Medulla oblongata (tissue), 1 donor: ENCODE measurements around the gene ARAP1.

Experiments
- DNase-seq: peaks from one replicate; pipeline ENCODE4 v3.0.0-alpha.2; 2015; ENCODE audit errors: extremely low spot score

ARAP1 gene

DNA sequence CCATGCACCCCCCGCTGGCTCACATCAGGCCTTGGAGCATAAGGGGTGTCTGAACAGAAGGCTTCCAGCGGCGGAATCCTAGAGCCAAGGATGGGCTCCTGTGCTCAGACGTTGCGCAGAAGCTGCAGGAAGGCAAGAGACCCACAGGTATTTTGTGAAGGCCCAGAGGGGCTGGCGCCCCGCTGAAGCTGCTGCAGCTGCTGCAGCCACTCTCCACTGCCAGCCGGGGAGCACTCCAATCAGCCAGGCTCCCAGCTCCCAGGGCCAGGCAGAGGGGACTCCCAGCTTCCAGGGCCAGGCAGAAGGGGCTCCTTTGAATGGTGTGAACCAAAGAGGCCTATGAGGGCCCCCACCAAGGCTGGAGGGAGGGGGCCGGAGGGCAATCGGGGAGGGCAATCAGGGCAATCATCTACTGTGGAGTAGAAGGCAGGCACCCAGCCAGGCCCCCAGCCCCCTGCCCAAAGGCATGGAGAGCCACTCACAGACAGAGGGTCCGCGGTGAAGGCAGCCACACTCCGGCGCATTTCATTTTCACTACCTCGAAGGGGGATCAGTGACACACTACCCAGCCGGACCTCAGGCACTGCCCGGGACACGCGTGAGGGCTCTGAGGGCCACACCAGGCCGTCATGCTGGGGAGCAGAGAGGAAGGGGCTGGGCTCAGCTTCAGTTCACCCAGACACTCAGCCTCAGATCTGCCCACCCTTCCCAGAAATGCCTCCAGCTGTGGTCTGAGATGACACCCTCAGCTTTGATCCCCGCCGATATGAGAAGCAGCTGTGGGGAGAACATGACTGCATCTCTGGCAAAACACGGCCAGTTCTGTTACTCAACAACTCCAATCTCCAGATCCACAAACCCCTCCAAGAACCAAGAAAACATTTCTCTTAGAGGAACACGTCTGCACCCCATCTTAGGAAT lies 66.4 kb downstream of the ARAP1 start:
- no peak for DNase-seq

DNA sequence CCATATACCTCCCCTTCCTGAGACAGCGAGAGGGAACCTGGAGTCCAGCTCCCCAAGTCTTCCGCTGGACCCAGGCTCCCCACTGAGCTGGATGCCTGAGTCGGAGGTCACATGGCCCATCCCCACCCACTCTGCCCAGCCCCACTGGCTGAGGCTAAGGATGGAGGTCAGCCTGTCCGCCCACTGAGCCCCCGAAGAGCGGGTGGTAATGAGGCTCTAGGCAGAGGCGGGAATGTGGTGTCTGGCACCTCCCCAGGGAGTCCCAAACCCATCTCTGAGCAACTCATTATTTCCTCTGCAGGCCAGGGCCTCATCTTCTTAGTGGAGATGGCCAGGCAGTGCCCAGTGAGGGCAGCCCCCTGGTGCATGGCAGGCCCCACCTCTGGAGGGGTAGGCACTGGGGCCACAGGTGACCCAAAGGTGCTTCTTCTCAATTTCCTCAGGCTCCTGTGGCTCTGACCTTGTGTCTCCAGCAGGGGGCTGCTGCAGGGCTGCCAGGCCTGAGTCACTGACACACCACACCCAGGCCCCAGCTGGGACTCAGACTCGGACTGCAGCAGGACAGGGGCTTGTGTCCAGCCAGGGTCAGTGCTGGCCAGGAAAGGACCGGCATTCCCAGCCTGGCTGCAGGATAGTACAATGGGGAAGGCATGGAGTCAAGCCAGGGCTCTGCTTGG lies 67.8 kb downstream of the ARAP1 start:
- DNase-seq = no peak

DNA sequence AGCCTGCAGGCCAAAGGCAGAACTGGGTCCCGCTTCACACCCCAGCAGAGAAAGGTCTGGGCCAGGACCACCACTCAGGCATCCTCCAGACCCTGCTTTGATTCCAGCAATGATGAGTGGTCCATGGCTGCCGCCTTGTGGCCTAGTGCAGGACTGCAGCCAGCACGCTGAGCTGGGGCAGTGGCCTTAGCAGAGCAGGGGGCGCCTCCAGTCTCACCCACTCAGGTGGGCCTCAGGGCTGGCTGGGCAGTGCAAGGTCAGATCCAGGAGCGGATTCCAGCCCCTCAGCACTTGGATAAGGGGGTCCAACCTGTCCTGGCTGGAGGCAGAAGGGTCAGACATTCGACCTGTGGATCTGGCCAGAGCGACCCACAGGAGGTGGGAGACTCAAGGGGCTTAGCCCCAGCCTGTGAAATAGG lies 68.4 kb downstream of the ARAP1 start:
- peak; percentile 64 for DNase-seq

DNA sequence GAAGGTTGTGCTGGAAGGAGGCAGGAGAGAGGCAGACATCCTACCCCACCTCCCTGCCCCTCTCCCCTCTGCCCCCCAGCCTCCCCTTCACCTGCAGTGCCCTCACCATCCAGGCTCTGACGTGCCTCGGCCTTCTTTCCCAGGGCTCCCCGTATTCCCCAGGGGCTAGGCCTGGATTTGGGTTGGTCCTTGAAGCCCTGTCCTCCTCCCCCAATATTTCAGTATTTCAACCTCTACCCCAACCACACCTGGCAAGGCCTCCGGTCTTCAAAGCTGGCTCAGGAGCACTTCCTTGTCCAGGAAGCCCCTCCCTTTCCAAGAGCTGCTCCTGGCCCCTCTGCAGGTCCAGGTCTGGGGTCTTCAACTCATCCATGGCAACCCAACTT lies 69.4 kb downstream of the ARAP1 start:
- no peak for DNase-seq

DNA sequence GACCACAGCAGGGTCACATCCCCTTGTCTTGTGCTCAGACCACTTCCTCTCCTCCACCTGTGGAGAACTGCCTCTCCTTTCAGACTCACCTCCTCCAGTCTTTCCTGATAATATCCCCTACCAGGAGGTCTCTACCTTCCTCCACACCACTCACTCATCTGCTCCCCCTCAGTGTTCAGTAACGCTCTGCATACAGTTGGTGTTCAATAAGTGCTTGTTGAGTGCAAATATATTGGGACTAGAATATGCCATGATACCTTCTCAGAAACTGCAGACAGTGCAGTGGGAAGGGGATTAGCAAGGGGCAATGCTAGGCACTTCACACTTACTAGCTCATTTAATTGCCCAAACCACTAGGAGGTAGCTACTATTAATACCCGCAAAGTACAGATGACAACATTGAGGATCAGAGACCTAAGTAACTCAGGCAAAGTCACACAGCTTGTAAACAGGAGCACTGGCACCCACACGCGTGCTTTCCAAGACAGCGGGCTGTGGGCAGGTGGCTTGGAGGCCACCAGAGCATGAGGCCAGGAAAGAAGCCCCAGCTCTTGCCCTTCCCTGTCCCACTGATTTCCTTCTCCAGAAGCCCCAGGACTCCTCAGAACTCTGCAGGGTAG lies 69.9 kb downstream of the ARAP1 start:
- no peak for DNase-seq

DNA sequence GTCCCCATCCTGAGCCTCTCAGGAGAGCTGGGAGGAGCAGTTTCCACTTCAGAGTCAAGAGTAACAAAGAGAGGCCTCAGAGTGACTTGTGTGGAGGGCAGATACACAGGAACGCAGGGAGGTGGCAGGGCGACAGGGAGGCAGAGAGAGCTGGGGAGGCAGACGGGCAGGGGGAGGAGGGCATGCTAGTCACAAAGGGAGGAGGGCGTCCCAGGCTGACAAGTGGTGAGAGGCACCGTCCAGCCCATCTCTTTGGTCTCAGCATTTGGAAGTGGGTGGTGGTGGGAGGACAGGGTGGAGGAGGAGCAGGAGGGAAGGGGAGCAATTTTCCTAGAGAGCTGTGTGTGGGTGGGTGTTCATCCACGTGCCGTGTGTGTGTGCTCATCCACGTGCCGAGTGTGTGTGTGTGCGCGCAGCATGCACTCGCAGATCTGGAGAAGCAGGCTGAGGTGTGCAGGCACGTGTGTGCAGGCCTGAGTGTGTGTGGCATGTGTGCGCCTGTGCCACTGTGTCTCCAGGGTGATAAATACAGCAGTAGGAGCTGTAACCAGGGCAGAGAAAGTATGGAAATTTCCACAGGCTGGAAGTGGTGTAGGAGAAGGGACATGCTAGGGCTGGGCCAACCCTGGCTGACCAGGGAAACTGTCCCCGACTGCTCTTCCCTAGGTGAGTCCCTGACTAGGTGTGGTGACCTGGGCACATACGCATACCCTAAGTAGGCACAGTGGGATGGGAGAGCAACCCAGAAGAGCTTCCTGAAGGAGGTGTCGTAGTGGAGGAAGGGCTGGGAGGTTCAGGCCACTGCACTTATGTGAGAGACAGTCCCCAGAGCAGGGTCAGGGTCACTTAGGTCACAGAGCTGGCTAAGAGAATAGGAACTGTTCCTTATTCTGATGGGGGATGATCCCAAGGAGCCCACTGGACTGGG lies 70.7 kb downstream of the ARAP1 start:
- no peak for DNase-seq

DNA sequence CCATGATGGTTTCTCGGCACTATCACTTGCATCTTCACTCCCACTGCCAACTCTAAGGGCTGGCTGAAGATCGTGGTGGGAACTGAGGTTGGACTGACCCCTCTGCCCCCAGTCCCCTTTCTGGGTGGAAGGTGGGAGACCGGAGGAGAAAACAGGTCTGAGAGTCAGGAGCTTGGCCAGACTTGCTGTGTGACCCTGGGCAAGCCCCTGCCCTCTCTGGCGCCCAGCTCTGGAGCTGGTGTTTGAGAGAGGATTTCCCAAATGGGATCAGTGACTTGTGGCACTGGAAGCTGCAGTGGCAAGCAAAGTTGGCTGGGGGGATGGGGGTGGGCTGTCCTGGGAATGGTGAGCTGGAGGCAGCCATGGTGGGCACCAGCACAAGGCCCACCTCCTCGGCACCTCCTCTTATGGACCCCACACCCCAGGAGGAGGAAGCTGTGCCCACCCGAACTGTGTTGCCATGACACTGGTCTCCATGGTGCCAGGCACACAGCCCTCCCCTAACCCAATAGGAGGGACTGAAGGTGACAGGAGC lies 71.5 kb downstream of the ARAP1 start:
- DNase-seq = no peak

DNA sequence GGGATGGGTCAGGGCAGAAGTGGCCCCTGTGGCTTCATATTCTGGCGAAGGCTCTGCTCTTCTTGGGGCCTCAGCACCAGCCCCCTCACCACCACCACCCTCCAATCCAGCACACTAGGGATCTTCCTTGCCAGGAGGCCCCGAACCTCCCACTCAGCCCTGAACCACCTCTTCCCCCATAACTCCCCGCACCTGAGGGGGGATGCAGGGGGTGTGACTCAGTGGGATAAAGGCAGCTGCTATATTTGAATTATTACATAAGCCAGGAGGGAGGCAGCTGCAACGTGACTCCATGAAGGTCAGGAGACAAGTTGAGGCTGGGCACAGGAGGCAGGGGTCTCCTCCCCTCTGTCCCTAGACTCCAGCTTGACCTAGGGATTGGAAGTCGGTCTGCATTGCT lies 72.3 kb downstream of the ARAP1 start:
- no peak for DNase-seq

DNA sequence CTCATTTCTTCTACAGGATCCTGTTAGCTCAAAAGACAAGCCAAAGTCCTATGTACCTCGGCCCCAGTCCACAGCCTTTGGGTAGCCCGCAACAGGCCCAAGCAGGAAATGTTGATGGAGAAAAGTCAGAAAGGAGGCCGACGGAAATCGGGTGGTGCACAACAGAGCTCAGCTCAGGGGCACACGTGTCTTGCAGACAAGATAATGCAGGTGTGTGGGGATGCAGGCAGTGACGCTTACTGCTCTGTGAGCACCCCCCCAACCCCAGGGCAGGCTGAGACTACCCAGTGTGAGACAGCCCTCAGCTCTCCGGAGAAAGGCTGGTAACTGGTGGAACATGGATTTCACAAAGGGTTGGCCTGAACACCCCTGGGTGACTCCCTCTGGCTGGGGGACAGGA lies 73.7 kb downstream of the ARAP1 start:
- DNase-seq = no peak

DNA sequence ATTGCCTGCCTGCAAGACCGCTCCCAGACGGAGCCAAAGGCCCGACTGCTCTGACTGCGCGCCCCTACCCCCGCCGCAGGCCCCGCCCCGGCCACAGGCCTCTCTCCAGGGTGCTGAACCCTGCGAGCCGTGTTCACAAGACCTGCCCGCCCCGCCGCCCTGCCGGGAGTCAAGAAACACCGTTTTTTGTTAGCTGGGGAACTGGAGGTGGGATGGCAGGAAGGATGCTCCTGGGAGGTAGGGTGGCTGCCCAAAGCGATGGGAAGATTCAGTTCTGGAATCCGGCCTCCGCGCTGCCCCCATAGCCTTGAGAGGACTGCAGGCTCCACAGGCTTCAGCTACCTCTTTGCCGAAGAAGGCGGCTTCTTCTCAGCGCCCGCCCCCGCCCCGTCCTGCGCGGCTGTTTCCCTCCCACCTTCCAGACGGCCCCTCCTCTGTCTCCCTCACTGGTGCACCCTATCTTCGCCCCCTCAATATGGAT lies 75.3 kb downstream of the ARAP1 start:
- peak; percentile 26 for DNase-seq

DNA sequence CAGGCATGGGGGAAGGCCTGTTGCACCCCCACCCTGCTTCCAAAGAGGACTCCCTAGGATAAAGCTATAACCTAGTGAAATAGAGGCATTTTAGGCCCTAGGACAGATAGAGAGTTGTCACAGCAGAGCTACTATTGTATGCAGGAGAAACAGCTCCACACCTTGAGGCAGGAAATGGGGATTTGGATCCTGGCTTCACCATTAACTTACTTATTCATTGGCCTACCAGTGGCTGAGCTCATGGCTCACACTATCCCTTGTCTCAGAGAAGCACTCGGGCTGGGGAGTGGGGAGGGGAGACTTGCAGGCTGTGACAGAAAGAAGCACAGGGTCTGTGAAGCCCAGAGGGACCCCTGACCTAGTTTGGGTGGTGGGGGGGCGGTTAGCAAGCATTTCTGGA lies 77.0 kb downstream of the ARAP1 start:
- no peak for DNase-seq

DNA sequence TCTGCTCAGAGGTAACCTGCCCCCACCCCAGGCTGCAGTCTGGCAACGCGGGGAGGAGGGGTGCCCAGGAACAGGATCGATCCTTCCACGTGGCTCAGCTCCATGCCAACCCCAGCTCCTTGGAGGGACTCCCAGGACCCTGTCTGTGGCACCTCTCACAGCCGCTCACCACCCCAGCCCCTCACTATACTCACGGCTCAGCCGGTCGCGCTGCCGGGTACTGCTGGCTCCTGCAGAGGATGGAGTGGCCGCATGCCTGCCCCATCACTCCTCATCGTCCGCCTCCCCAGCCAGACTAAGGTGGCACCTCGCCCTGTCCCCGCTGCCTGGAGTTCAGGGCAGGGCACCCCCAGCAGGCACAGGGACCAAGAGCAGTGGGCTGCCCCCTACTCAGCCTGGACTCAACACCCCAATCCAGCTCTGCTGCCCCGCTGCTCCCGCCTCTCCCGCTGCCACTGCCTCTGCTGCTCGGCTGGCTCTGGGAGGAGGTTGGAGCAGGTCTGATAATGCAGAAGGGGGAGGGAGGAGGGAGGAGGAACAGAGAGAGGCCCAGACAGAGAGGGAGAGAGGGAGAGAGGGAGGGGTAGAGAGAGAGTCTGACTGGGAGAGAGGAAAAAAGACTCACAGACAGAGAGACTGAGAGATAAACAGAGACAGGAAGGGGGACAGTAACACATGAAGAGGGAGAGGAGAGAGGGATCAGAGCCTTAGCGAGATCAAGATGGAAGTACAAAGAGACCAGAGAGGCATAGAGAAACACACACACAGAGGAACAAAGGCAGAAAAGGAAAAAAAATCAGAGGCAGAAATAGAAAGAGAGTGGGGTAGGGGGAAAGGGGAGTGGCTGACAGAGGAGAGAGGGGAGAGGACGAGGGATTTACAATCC lies 78.0 kb downstream of the ARAP1 start, which contains the start of gene PDE2A:
Gene PDE2A (minus strand): TSS at position 480 of the 886 bp plus-strand sequence. CDS start 215 bp downstream, at position 265.
- DNase-seq = no peak

DNA sequence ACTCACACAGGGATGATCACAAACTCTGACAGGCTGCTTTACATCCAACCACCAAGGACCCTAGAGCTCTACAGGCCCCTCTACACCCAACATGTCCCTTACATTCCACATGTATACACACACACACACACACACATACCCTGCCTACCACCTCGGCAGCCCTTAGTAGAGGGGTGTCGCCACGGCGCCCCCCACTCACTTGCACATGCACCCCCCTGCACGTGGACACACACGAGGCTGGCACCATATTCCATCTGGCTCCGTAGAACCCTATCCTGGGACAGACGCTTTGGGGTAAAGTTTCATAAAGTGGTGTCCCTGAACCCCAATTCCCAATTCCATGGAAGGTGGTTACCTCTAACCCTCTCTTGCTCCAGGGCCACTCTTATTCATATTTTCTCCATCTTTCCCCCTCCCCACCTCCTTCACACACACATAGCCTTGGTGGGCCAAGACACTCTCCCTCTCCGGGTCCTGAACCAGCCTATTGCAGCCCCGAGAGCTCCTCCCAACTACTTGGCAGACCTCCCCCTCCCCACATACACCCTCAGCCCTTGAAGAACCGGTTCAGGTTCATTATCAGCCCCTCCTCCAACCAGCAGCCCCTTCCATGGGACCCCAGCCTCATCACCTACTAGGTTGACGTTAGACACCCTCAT lies 78.8 kb downstream of the ARAP1 start:
- no peak for DNase-seq

DNA sequence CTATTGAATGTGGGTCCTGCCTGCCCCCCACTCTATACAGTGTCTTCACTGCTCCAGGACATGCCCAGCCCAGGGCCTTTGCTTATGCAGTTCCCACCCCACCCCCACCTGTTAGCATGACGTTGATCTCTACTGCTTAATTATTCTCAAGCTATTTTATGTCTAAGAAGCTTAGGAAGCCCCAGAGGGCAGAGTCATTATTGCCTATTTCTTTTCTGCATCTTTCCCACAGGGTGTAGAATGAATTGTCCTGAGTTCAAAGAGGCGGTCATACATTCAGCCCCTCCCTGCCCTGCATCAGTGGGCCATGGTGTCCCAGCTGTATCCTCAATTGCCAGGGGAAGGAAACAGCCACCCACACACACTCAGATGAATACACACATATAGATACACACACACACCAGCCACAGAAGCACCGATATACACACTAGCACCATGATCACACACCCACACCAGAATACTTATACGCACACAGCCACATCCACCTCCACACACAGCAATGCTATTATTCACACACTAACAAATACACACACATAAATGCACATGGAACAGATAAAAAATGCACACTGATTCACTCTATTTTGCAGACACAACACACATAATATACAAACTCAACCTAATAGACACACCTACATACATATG lies 79.5 kb downstream of the ARAP1 start:
- no peak for DNase-seq

DNA sequence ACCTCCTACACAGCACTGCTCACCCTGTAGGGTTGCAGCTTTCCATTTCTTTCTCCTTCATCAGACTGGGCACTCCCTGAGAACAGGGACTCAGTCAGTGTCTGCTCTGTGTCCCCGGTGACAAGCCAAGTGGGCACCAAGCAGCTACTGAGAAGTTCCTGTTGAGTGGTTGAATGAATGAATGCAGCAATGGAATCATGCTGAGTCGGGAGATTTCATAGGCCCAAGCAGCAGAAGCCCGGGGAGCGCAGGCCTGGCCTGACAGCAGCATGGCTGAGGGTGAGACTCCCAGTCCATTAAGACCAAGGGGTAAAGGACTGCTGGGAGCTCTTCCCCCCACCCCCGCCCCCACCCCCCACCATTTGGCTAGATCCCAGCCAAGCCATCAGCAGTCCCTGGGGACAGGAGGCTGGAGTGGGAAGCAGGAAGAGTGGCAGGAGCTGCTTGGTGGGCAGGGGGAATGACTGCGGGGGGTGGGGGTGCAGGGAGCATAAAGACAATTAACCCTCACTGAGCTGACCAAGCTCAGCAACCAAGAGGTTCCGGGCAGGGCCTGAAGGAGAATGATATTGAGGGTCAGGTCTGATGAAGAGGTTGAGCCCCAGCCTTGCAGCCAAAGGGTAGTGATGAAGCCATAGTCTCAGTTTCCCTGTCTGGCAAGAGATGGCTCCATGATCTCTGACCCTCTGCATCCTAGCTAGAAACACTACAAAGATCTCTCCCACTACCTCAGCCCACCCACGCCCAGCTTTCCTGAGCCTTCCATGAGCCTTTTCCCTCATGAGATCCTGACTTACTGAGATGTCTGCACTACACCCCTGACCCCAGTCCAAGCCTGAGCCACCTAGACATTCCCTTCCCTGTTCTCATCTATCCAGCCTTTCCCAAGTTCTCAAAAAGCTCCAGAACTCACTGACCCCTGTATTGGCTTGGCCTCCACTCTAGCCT lies 80.8 kb downstream of the ARAP1 start:
- no peak for DNase-seq

DNA sequence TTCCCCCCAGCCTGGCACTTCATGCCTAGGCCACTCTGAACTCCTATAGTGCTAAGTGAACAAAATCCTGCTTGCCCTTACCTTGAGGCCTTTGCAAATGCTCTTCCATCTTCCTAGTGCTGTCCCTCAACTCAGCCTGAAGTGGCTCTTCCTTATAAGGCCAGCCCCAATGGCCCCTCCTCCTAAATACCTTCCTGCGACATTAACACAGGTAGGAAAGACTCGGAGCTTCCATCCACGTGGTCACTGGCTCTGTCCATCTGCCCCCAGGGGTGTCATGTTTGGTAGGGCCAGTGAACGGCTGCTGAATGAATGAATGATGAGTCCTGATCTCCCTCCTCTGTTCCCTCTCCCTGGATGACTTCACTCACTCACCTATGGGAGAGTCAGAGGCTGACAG lies 82.2 kb downstream of the ARAP1 start:
- DNase-seq = no peak

DNA sequence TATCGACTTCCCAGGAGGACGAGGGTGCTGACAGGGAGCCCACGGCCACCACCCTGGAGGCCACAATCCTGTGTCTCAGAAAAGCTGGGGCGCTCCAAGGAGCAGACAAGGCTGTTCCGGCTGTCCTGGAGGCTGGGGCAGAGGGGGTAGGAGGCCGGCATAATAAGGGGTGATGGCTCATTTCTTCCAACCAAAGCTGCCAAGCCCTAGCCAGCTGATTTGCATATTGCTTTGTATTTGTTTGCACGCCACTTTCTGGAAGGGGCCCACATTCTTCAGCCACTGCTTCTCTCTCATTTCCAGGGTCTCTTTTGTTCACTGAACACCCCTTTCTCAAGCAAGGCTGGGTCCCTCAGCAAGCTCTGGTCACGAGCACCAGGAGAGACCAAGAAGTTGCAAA lies 82.7 kb downstream of the ARAP1 start:
- no peak for DNase-seq
